Neural progenitor cell (in vitro differentiated cells): Measurements from ENCODE around the gene CENPO.

Experiments used
- EZH2phosphoT487 ChIP-seq: fragments of 200-600 bp; sonication (generic); IDR thresholded peaks from 2 replicates; pipeline ENCODE4 v1.6.1; 2017; ENCODE audit warnings: antibody characterized with exemption
- TF ChIP-seq, protein P1 (sequence below): fragments of 200-600 bp; sonication (generic); IDR thresholded peaks from 2 replicates; pipeline ENCODE4 v1.5.1; 2017; ENCODE audit warnings: antibody characterized with exemption, mild to moderate bottlenecking

DNA sequence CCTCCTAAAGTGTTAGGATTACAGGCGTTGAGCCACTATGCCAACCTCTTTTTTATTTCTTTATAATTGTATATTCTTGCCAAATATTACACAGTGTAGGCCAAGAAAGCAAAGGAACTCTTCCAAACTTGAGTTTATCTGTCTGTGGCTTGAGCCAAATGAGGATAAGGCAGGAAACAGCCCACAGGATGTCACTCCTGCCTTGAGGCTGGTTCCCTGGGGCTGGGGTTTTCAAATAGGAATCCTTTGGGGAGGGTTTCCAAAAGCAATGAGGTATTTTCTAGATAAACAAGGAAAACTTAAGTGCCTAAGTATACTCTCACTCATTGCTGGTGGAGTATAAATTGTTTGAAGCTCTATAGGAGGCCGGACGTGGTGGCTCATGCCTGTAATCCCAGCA is 70.4 kb downstream of the CENPO start:
- TF ChIP-seq, protein P1, sequence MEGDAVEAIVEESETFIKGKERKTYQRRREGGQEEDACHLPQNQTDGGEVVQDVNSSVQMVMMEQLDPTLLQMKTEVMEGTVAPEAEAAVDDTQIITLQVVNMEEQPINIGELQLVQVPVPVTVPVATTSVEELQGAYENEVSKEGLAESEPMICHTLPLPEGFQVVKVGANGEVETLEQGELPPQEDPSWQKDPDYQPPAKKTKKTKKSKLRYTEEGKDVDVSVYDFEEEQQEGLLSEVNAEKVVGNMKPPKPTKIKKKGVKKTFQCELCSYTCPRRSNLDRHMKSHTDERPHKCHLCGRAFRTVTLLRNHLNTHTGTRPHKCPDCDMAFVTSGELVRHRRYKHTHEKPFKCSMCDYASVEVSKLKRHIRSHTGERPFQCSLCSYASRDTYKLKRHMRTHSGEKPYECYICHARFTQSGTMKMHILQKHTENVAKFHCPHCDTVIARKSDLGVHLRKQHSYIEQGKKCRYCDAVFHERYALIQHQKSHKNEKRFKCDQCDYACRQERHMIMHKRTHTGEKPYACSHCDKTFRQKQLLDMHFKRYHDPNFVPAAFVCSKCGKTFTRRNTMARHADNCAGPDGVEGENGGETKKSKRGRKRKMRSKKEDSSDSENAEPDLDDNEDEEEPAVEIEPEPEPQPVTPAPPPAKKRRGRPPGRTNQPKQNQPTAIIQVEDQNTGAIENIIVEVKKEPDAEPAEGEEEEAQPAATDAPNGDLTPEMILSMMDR: no peak
- no peak for TF ChIP-seq EZH2phosphoT487
